ENCODE data around the gene CYCS. TPM values are rescaled to one million over a fixed set of nuclear protein-coding genes. Genes with fewer than 3 reads are reported as not detected.

The CYCS gene
- total RNA-seq, 1 donor from 2014 or later: 143 TPM

DNA sequence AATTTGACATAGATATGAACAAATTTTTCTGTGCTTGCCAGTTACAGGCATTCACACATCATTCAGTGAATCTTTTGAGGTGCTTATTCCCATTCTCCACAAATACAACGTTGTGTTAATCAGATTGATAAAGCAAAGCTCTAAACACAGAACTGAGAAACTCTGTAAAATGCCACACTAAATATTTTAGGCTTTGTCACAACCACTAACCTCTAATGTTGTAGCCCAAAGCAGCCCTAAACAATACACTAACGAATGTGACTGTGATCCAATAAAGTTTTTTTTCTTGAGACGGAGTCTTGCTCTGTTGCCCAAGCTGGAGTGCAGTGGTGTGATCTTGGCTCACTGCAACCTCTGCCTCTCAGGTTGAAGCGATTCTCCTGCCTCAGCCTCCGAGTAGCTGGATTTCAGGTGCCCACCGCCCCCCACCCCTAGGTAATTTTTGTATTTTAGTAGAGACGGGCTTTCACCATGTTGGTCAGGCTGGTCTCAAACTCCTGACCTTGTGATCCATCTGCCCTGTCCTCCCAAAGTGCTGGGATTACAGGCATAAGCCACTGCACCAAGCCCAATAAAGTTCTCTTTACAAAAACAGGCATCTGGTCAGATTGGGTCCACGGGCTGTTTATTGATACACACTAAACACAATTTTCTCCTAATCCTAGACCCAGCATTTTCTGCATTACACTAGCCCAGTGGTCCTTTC, 6.9 kb downstream of the CYCS start:
- FAIRE-seq (no peak), DNase-seq (ENCODE audit: low read depth) (no peak)
- no peaks in the 10 kb centered on the region for H3K27me3 Mint-ChIP-seq (ENCODE audit: low read depth, unreplicated experiment)
- Histone ChIP-seq H3K27me3 (ENCODE audit: insufficient read depth, low read length) (no peaks in the 10 kb centered on the region), H3K4me3 (ENCODE audit: insufficient read depth, low read depth, low read length) (no peak overlapping the region), H3K36me3 (ENCODE audit: insufficient read depth, low read length) (peaks cover 27% of the 10 kb centered on the region), H4K20me1 (ENCODE audit: insufficient read depth, low read length) (peaks cover 30% of the 10 kb centered on the region), H3K4me1 (ENCODE audit: insufficient read depth, low read length) (no peaks in the 10 kb centered on the region), H3K79me2 (ENCODE audit: insufficient read depth, low read length) (peaks cover 26% of the 10 kb centered on the region), H2AFZ (ENCODE audit: low read depth, low read length) (no peak overlapping the region), H3K4me2 (ENCODE audit: low read length) (no peak overlapping the region), H3K27ac (ENCODE audit: low read depth, low read length) (no peak overlapping the region), H3K9me3 (ENCODE audit: insufficient read depth, low read depth, low read length) (no peaks in the 10 kb centered on the region), H3K9ac (ENCODE audit: low read length) (no peak overlapping the region)
- H3K4me1 Mint-ChIP-seq (ENCODE audit: low read depth, unreplicated experiment): peaks cover 6% of the 10 kb centered on the region
- H3K27ac Mint-ChIP-seq (ENCODE audit: unreplicated experiment): no peak overlapping the region
- no peaks in the 10 kb centered on the region for H3K9me3 Mint-ChIP-seq (ENCODE audit: unreplicated experiment)
- H3K4me3 Mint-ChIP-seq (ENCODE audit: unreplicated experiment): no peak overlapping the region
- TF ChIP-seq, protein P1, sequence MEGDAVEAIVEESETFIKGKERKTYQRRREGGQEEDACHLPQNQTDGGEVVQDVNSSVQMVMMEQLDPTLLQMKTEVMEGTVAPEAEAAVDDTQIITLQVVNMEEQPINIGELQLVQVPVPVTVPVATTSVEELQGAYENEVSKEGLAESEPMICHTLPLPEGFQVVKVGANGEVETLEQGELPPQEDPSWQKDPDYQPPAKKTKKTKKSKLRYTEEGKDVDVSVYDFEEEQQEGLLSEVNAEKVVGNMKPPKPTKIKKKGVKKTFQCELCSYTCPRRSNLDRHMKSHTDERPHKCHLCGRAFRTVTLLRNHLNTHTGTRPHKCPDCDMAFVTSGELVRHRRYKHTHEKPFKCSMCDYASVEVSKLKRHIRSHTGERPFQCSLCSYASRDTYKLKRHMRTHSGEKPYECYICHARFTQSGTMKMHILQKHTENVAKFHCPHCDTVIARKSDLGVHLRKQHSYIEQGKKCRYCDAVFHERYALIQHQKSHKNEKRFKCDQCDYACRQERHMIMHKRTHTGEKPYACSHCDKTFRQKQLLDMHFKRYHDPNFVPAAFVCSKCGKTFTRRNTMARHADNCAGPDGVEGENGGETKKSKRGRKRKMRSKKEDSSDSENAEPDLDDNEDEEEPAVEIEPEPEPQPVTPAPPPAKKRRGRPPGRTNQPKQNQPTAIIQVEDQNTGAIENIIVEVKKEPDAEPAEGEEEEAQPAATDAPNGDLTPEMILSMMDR (IDR thresholded peaks at IDR 0.05; ENCODE audit: insufficient read depth, low read depth, low read length): no peak
- no peak for TF ChIP-seq EZH2 (IDR thresholded peaks at IDR 0.05; ENCODE audit: insufficient read depth, low read length)
- H3K36me3 Mint-ChIP-seq (ENCODE audit: low read depth, unreplicated experiment): peaks cover 4% of the 10 kb centered on the region

DNA sequence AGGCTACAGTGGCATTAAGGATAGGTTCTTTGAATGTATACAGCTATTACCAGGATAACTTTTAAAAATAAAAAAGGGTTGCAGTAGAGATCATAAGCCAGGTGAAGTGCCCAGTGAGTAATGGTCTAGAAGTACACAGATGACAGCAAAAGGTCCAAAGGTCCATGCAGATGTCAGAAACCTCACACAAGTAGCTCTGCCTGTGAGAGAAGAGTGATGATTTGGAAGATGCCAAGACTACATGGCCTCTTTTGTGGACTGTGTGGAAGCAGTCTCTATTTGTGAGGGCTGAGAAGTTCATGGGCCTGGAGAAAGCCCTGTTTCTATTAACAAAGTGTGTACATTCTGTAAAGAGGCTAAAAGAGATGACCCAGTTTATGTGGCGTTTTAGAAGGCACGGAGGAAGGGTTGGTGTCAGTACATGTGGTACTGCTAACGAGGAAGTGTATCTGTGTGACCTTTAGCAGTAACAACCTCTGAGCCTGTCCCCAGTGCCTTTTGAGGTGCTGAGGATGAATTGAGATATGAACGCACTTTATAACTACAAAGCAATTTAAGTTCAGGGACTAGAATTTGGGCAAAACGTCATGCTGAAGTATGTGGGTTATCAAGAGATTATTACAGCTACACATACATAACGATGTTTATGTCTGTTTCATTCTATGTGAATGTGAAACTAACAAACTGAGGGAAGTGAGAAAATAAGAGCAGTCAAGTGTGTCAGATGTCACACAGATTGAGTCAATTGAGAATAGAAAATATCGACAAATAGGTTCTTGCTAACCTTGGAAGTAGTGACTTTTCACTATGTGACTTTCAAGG, 7.6 kb downstream of the CYCS start:
- FAIRE-seq: no peak
- H3K27me3 ChIP-seq (ENCODE audit: insufficient read depth, low read length): no peaks in the 10 kb centered on the region
- no peak for TF ChIP-seq EZH2 (IDR thresholded peaks at IDR 0.05; ENCODE audit: insufficient read depth, low read length)
- TF ChIP-seq, protein P1 (IDR thresholded peaks at IDR 0.05; ENCODE audit: insufficient read depth, low read depth, low read length): no peak

More for the DNA sequence above, 7.6 kb downstream of the CYCS start:
- Histone ChIP-seq H2AFZ (ENCODE audit: low read depth, low read length) (no peak overlapping the region), H3K9ac (ENCODE audit: low read length) (no peak overlapping the region), H3K9me3 (ENCODE audit: insufficient read depth, low read depth, low read length) (no peaks in the 10 kb centered on the region), H3K4me3 (ENCODE audit: insufficient read depth, low read depth, low read length) (no peak overlapping the region), H3K27ac (ENCODE audit: low read depth, low read length) (no peak overlapping the region), H3K36me3 (ENCODE audit: insufficient read depth, low read length) (peaks cover 24% of the 10 kb centered on the region), H4K20me1 (ENCODE audit: insufficient read depth, low read length) (peaks cover 27% of the 10 kb centered on the region), H3K4me1 (ENCODE audit: insufficient read depth, low read length) (no peaks in the 10 kb centered on the region), H3K4me2 (ENCODE audit: low read length) (no peak overlapping the region), H3K79me2 (ENCODE audit: insufficient read depth, low read length) (peaks cover 18% of the 10 kb centered on the region)
- no peak overlapping the region for H3K4me3 Mint-ChIP-seq (ENCODE audit: unreplicated experiment)
- H3K27ac Mint-ChIP-seq (ENCODE audit: unreplicated experiment): no peak overlapping the region
- H3K4me1 Mint-ChIP-seq (ENCODE audit: low read depth, unreplicated experiment): peaks cover 3% of the 10 kb centered on the region
- H3K36me3 Mint-ChIP-seq (ENCODE audit: low read depth, unreplicated experiment): peaks cover 4% of the 10 kb centered on the region
- no peaks in the 10 kb centered on the region for H3K9me3 Mint-ChIP-seq (ENCODE audit: unreplicated experiment)
- DNase-seq (ENCODE audit: low read depth): no peak
- no peaks in the 10 kb centered on the region for H3K27me3 Mint-ChIP-seq (ENCODE audit: low read depth, unreplicated experiment)
